ENCODE results near the gene TLE1.

The TLE1 gene

GRCh38 chr9:81573415-81574321, 115.7 kb downstream of the TLE1 start:
- no peak for DNase-seq

DNA sequence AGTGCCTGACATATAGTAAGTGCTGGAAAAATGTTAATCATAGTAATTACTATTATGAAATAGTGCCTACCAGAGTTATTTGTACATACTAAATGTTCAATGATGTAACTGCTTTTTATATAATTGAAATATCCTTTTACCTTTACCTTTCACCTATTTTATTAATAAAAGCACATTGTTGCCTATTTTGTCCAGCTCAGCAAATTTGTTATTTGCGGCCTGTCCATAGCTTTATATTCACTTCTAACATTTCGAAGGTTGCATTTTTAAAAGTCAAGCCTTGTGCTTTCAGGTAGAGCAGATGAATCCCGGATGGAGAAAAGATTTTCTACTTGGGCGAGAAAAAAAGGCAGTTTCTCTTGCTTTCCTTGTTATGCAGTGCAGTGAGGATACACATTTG, 119.3 kb downstream of the TLE1 start:
- DNase-seq = no peak

GRCh38 chr9:81566074-81566698, 123.2 kb downstream of the TLE1 start:
- no peak for DNase-seq

DNA sequence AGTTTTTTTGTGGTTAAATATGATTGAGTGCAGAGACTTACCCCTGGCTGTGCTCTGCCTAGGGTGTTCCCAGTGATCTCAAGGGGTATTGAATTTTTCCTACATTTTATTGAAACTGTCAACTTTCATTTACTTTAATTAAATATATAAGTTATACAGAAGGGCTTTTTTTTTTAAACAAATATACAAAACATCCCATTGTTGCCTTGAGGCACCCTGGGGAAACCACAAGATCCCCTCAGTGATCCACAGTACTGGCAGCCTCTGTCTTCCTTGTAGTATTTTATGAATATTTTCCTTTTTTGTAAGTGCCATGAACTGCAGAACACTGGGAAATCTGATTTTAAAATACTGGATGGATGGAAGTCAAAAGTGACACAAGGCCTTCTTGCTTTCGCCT, 123.7 kb downstream of the TLE1 start:
- DNase-seq = no peak

- no peak for DNase-seq
Observed at GRCh38 chr9:81565144-81565543, 124.2 kb downstream of the TLE1 start.

GRCh38 chr9:81564632-81565031, 124.7 kb downstream of the TLE1 start:
- DNase-seq = no peak

GRCh38 chr9:81563739-81564138, 125.6 kb downstream of the TLE1 start:
- no peak for DNase-seq

DNA sequence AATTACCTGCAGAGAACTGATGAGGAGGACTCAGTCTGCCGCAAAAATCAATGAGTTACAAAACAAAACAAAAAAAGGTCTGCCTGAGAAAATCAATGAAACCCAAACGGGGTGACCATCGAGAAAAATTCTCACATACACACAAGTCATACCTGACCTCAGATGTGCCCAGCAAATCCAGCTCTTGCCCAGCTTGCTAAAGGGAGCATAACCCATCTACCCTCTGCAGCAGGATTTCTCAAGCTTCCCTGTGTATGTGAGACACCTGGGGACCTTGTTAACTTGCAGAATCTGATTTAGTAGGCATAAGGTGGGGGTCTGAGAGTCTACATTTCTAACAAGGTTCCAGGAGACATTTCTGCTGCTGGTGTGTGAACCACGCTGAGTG, 126.3 kb downstream of the TLE1 start:
- no peak for DNase-seq

GRCh38 chr9:81562231-81563019, 126.9 kb downstream of the TLE1 start:
- DNase-seq = no peak

DNA sequence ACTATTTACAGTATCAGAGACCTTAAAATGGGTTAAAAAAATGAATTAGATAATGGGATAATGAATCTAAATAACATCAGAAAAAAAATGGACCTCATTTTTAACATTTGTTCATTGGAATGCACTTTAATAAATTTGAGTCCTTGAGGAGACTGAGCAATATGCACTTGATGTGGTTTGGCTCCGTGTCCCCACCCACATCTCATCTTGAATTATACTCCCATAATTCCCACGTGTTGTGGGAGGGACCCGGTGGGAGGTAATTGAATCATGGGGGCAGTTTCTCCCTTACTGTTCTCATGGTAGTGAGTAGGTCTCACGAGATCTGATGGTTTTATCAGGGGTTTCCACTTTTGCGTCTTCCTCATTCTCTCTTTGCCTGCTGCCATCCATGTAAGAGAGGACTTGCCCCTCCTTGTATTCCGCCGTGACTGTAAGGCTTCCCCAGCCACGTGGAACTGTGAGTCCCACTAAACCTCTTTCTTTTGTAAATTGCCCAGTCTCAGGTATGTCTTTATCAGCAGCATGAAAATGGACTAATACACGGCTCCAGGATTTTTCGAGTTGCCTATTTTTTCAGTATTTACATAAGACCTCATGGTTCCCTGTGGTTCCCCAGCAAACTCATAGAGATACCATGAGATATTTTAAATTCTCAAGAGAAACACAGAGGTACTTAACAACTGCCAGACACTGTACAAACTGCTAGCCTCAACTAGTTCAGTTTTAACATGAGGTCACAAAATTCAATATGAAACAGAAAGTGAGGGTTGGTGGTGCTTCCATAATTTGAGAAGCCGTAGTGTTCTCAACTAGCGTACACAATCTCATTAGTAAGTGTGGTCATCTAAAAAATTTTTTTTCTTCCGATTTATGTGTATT, 128.3 kb downstream of the TLE1 start:
- DNase-seq = no peak

DNA sequence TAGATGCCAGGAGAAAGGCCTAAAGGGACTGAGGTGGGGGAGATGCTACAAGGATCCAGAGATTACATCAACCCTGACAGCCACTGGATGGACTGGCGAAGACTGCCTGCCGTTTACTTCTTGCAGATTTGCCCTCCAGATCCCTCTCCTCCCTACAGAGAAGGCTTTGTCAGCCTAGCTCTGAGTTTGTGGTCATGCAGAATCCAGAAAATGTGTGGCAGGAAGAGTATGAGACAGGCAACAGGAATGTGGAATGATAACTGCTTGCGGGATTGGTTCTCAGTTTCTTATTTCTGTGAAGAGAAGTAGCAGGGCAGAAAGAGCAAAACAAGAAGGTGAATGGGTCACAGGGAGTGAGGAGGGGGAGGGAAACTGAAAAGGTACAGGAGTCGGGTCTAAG, 129.6 kb downstream of the TLE1 start:
- no peak for DNase-seq

DNA sequence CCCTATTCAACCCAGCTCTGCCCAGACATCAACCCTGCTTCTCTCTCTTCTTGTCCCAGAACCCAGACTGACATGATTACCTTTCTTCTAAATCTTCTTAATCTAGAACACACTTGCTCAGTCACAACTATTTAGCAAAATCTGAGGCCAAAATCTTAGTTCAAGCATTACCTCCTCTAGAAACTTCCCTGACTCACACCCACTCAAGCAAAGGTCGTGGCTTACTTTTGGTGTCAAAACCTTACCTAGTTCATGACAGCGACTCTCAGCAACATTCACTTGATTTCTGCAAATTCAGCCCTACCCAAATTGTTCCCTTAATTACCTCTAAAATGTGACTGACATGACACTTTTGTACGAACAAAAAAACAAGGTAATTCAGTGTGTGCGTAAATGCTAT, 130.2 kb downstream of the TLE1 start:
- DNase-seq = no peak

GRCh38 chr9:81558091-81558830, 131.1 kb downstream of the TLE1 start:
- no peak for DNase-seq

GRCh38 chr9:81557452-81558090, 131.8 kb downstream of the TLE1 start:
- no peak for DNase-seq

GRCh38 chr9:81556923-81557322, 132.4 kb downstream of the TLE1 start:
- DNase-seq = no peak

DNA sequence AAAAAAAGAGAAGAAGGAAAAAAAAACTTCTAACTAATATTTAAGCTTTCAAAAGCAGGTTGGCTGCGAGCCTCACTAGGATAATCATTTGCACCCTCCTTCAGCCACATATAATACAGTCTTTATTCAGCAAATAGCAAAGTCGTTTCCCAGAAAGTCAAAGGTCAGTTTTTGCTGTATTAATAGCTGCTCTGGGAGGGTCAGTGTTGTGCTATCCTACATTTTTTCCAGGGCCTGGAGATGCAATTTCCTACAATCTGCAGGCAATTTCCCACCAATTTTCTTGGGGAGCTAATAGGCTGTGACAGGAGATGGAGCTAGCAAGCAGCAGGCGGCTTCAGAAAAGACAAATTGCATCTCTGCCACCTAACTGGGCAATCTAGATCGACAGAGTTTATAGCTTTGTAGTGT, 136.8 kb downstream of the TLE1 start:
- no peak for DNase-seq

DNA sequence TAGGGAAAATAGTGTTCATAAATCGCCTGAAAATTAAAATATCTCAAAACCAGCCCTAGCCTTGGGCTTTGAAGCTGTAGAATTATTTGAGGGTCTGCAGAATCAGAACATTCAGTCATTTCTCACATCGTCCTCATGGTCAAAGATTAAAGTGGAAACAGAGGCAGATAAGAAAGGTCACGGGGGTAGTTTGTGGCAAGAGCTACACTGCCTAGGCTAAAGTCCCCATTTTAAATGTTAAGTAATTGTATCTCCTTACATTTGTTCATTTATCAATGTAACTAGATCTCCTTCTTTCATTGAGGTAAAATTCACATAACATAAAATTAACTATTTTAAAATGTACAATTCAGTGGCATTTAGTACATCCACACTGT, 139.2 kb downstream of the TLE1 start:
- DNase-seq = no peak

DNA sequence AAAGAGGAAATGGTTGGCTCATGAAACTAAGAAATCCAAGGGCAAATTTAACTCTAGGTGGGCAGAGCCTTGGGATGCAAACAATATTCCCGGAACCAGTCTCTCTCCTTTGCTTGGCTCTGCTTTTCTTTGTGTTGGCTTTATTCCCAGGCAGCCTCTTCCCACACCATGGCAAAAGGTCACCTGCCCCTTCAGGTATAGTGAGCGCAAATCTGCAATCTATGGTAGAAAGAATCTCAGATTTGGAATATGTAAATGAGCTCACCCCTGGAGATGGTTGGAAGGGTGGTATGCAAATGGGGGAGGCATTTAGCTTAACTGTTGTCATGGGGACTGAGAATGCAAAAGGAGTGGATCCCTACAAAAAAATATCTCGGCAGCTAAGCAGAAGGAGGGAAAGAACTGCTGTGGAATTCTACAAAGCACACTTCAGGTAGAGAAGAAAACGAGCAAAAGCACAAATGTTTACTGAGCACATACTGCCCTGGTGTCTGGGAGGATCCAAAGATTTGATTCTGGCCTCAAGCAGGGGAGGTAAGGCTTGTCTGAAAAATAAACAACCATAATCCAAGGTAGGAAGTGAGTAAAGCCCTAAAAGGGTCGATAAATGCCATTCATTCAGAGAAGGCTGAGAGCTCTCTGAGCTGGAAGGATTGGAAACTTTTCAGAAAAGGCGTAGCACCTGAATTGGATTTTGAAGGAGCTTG, 139.7 kb downstream of the TLE1 start:
- DNase-seq = no peak

GRCh38 chr9:81548911-81549310, 140.4 kb downstream of the TLE1 start:
- DNase-seq = no peak

DNA sequence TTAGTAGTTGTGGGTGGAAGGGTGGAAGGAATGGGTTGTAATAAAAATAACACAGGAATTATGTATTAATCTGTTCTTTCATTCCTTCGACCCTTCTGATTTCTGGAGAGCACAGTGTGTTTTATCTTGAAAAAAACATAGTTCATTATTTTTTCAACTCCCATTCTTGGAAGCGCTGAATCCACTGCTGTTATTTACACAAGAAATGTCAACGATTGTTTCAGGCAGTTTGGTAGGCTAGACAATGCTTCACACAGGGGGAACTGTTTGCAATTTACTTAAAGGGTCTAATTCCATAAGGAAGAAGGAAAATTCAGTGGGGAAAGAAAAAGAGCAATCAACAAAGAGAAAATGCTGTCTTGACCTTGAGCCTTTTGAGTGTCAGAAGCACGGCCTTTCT, 142.9 kb downstream of the TLE1 start:
- no peak for DNase-seq

GRCh38 chr9:81543695-81544094, 145.7 kb downstream of the TLE1 start:
- no peak for DNase-seq
